SK-N-SH treated with all-trans-retinoic acid at 6 μM for 48 hours (cell line): ENCODE measurements around the gene FCAMR.

Source experiments
- ATAC-seq: fragments of 200-7000 bp; cut with Tn5 transposase; 3 replicates; pipeline ENCODE4 v1.9.1; 2020; ENCODE audit warnings: mild to moderate bottlenecking, moderate library complexity
- ARNTL ChIP-seq: fragments of 450-650 bp; formaldehyde crosslinking; IDR thresholded peaks from 2 replicates; pipeline ENCODE4 v1.5.0; 2020; ENCODE audit warnings: low read depth, mild to moderate bottlenecking, moderate library complexity, borderline replicate concordance
- CSDC2 ChIP-seq: fragments of 250-450 bp; sonication (Bioruptor Pico); IDR thresholded peaks from 2 replicates; pipeline ENCODE4 v1.5.0; 2020; ENCODE audit warnings: mild to moderate bottlenecking, moderate library complexity
- GLIS3 ChIP-seq: fragments of 250-450 bp; sonication (Bioruptor Pico); IDR thresholded peaks from 2 replicates; pipeline ENCODE4 v1.5.0; 2020; ENCODE audit warnings: mild to moderate bottlenecking, moderate library complexity
- ISL1 ChIP-seq: fragments of 250-450 bp; sonication (Bioruptor Pico); IDR thresholded peaks from 2 replicates; pipeline ENCODE4 v2.1.2; 2022; ENCODE audit warnings: mild to moderate bottlenecking, moderate library complexity
- OSR1 ChIP-seq: fragments of 250-450 bp; sonication (Bioruptor Pico); IDR thresholded peaks from 2 replicates; pipeline ENCODE4 v1.8.0; 2022; ENCODE audit warnings: moderate library complexity, mild to moderate bottlenecking, inconsistent platforms
- PPARA ChIP-seq: fragments of 250-450 bp; sonication (Bioruptor Pico); IDR thresholded peaks from 2 replicates; pipeline ENCODE4 v1.5.0; 2020; ENCODE audit warnings: mild to moderate bottlenecking, borderline replicate concordance
- RARB ChIP-seq: fragments of 250-450 bp; sonication (Bioruptor Pico); IDR thresholded peaks from 2 replicates; pipeline ENCODE4 v1.8.0; 2021; ENCODE audit warnings: mild to moderate bottlenecking, moderate library complexity
- SNAI2 ChIP-seq: fragments of 250-450 bp; sonication (Bioruptor Pico); IDR thresholded peaks from 2 replicates; pipeline ENCODE4 v1.5.0; 2020; ENCODE audit warnings: mild to moderate bottlenecking, moderate library complexity
- TOX ChIP-seq: fragments of 250-450 bp; sonication (Bioruptor Pico); IDR thresholded peaks from 2 replicates; pipeline ENCODE4 v1.8.0; 2021; ENCODE audit warnings: mild to moderate bottlenecking, moderate library complexity, borderline replicate concordance
- ZC3H10 ChIP-seq: fragments of 250-450 bp; sonication (Bioruptor Pico); IDR thresholded peaks from 2 replicates; pipeline ENCODE4 v1.5.1; 2021; ENCODE audit warnings: mild to moderate bottlenecking, moderate library complexity
- ZFP3 ChIP-seq: fragments of 250-450 bp; sonication (Bioruptor Pico); IDR thresholded peaks from 2 replicates; pipeline ENCODE4 v1.5.0; 2020; ENCODE audit warnings: mild to moderate bottlenecking, moderate library complexity
- ZFP30 ChIP-seq: fragments of 450-650 bp; formaldehyde crosslinking; IDR thresholded peaks from 2 replicates; pipeline ENCODE4 v1.5.0; 2022; ENCODE audit warnings: mild to moderate bottlenecking, moderate library complexity
- ZNF565 ChIP-seq: fragments of 450-650 bp; formaldehyde crosslinking; conservative IDR thresholded peaks from 2 replicates; pipeline ENCODE4 v1.5.0; 2020; ENCODE audit warnings: low read depth, mild to moderate bottlenecking, moderate library complexity
- ZNF70 ChIP-seq: fragments of 450-650 bp; formaldehyde crosslinking; IDR thresholded peaks from 2 replicates; pipeline ENCODE4 v1.5.0; 2020; ENCODE audit warnings: mild to moderate bottlenecking, moderate library complexity
- ZNF8 ChIP-seq: fragments of 450-650 bp; formaldehyde crosslinking; IDR thresholded peaks from 2 replicates; pipeline ENCODE4 v1.5.0; 2020; ENCODE audit warnings: mild to moderate bottlenecking, moderate library complexity
- TF ChIP-seq, protein P1 (sequence below): fragments of 250-450 bp; sonication (Bioruptor Pico); IDR thresholded peaks from 2 replicates; pipeline ENCODE4 v1.5.0; 2020; ENCODE audit warnings: mild to moderate bottlenecking, moderate library complexity
- TF ChIP-seq, protein P2 (sequence below): fragments of 250-450 bp; sonication (Bioruptor Pico); IDR thresholded peaks from 2 replicates; pipeline ENCODE4 v1.8.0; 2021; ENCODE audit warnings: low read depth, mild to moderate bottlenecking, moderate library complexity, borderline replicate concordance
- TF ChIP-seq, protein P3 (sequence below): fragments of 250-450 bp; sonication (Bioruptor Pico); IDR thresholded peaks from 2 replicates; pipeline ENCODE4 v1.8.0; 2020; ENCODE audit warnings: mild to moderate bottlenecking, moderate library complexity, borderline replicate concordance
- TF ChIP-seq, protein P4 (sequence below): fragments of 250-450 bp; sonication (Bioruptor Pico); IDR thresholded peaks from 2 replicates; pipeline ENCODE4 v1.5.1; 2021; ENCODE audit warnings: mild to moderate bottlenecking, moderate library complexity
- TF ChIP-seq, protein P5 (sequence below): fragments of 250-450 bp; sonication (Bioruptor Pico); IDR thresholded peaks from 2 replicates; pipeline ENCODE4 v1.5.1; 2020; ENCODE audit warnings: low read depth, mild to moderate bottlenecking, moderate library complexity

FCAMR gene

DNA sequence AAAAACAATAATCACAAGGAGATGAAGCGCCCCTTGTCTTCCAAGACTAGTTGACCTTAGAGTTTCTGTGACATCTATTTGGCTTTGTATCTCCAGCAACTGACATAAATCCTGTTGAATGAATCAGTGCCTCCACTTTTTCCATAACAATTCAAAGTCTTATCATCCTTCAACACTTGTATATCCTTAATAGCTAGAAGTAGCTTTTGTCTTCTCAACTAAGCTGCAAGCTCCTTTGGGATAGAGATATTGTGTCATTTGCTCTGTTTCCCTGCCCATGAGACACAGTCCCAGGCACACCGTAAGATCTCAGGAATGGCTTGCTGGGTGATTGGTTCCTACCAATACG, 29.7 kb downstream of the FCAMR start:
- no peak for TF ChIP-seq ZNF70 (CRISPR knock-in tag)
- TF ChIP-seq, protein P1, sequence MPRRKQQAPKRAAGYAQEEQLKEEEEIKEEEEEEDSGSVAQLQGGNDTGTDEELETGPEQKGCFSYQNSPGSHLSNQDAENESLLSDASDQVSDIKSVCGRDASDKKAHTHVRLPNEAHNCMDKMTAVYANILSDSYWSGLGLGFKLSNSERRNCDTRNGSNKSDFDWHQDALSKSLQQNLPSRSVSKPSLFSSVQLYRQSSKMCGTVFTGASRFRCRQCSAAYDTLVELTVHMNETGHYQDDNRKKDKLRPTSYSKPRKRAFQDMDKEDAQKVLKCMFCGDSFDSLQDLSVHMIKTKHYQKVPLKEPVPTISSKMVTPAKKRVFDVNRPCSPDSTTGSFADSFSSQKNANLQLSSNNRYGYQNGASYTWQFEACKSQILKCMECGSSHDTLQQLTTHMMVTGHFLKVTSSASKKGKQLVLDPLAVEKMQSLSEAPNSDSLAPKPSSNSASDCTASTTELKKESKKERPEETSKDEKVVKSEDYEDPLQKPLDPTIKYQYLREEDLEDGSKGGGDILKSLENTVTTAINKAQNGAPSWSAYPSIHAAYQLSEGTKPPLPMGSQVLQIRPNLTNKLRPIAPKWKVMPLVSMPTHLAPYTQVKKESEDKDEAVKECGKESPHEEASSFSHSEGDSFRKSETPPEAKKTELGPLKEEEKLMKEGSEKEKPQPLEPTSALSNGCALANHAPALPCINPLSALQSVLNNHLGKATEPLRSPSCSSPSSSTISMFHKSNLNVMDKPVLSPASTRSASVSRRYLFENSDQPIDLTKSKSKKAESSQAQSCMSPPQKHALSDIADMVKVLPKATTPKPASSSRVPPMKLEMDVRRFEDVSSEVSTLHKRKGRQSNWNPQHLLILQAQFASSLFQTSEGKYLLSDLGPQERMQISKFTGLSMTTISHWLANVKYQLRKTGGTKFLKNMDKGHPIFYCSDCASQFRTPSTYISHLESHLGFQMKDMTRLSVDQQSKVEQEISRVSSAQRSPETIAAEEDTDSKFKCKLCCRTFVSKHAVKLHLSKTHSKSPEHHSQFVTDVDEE (CRISPR knock-in tag) = no peak
- no peak for TF ChIP-seq GLIS3 (CRISPR knock-in tag)
- no peak for TF ChIP-seq RARB (CRISPR knock-in tag)
- TF ChIP-seq SNAI2 (CRISPR knock-in tag) = no peak
- TF ChIP-seq CSDC2 = no peak
- TF ChIP-seq, protein P2, sequence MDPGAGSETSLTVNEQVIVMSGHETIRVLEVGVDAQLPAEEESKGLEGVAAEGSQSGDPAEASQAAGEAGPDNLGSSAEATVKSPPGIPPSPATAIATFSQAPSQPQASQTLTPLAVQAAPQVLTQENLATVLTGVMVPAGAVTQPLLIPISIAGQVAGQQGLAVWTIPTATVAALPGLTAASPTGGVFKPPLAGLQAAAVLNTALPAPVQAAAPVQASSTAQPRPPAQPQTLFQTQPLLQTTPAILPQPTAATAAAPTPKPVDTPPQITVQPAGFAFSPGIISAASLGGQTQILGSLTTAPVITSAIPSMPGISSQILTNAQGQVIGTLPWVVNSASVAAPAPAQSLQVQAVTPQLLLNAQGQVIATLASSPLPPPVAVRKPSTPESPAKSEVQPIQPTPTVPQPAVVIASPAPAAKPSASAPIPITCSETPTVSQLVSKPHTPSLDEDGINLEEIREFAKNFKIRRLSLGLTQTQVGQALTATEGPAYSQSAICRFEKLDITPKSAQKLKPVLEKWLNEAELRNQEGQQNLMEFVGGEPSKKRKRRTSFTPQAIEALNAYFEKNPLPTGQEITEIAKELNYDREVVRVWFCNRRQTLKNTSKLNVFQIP (CRISPR knock-in tag) = no peak
- TF ChIP-seq TOX = no peak
- TF ChIP-seq, protein P3, sequence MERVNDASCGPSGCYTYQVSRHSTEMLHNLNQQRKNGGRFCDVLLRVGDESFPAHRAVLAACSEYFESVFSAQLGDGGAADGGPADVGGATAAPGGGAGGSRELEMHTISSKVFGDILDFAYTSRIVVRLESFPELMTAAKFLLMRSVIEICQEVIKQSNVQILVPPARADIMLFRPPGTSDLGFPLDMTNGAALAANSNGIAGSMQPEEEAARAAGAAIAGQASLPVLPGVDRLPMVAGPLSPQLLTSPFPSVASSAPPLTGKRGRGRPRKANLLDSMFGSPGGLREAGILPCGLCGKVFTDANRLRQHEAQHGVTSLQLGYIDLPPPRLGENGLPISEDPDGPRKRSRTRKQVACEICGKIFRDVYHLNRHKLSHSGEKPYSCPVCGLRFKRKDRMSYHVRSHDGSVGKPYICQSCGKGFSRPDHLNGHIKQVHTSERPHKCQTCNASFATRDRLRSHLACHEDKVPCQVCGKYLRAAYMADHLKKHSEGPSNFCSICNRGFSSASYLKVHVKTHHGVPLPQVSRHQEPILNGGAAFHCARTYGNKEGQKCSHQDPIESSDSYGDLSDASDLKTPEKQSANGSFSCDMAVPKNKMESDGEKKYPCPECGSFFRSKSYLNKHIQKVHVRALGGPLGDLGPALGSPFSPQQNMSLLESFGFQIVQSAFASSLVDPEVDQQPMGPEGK (CRISPR knock-in tag) = no peak
- no peak for TF ChIP-seq ZFP30
- TF ChIP-seq, protein P4, sequence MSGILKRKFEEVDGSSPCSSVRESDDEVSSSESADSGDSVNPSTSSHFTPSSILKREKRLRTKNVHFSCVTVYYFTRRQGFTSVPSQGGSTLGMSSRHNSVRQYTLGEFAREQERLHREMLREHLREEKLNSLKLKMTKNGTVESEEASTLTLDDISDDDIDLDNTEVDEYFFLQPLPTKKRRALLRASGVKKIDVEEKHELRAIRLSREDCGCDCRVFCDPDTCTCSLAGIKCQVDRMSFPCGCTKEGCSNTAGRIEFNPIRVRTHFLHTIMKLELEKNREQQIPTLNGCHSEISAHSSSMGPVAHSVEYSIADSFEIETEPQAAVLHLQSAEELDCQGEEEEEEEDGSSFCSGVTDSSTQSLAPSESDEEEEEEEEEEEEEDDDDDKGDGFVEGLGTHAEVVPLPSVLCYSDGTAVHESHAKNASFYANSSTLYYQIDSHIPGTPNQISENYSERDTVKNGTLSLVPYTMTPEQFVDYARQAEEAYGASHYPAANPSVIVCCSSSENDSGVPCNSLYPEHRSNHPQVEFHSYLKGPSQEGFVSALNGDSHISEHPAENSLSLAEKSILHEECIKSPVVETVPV (CRISPR knock-in tag) = no peak
- TF ChIP-seq PPARA (CRISPR knock-in tag) = no peak
- no peak for TF ChIP-seq ISL1 (CRISPR knock-in tag)
- no peak for TF ChIP-seq ARNTL (CRISPR knock-in tag)
- no peak for TF ChIP-seq ZNF565 (CRISPR knock-in tag)
- TF ChIP-seq, protein P5, sequence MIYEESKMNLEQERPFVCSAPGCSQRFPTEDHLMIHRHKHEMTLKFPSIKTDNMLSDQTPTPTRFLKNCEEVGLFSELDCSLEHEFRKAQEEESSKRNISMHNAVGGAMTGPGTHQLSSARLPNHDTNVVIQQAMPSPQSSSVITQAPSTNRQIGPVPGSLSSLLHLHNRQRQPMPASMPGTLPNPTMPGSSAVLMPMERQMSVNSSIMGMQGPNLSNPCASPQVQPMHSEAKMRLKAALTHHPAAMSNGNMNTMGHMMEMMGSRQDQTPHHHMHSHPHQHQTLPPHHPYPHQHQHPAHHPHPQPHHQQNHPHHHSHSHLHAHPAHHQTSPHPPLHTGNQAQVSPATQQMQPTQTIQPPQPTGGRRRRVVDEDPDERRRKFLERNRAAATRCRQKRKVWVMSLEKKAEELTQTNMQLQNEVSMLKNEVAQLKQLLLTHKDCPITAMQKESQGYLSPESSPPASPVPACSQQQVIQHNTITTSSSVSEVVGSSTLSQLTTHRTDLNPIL (CRISPR knock-in tag) = no peak
- no peak for TF ChIP-seq ZFP3
- no peak for TF ChIP-seq ZC3H10 (CRISPR knock-in tag)
- no peak for ATAC-seq

DNA sequence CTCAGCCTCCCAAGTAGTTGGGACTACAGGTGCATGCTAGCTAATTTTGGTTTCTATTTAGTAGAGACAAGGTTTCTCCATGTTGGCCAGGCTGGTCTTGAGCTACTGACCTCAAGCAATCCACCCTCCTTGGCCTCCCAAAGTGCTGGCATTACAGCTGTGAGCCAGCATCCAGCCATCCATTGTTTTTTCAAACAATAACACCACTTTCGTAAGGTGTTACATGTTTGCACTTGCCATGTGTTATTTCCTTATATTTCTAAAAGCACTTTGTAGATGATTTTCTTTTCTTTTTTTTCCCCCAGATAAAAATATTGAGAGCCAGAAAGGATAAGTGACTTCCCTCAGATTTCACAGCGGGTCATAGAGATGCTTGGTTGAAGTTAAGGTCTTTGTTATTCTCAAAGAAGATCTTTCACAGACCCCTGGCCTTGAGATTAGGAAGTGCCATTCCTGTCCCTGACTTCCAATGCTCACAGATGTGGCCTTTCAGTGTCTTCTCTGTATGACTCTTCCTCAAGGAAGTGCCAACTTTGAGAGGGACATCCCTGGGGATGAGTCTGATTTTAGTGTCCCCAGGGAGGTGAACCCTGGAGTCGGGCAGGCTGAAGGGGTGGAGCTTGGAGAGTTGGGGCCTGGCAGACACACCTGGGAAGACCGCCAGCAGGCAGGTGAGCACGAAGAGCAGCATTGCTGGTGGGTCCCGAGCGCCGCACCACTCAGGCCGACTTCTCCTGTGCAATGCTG, 30.2 kb downstream of the FCAMR start:
- ATAC-seq = no peak
- no peak for TF ChIP-seq PPARA (CRISPR knock-in tag)
- TF ChIP-seq SNAI2 (CRISPR knock-in tag) = no peak
- TF ChIP-seq, protein P1 (CRISPR knock-in tag) = no peak
- TF ChIP-seq CSDC2 = no peak
- TF ChIP-seq, protein P4 (CRISPR knock-in tag) = no peak
- TF ChIP-seq ZFP30 = no peak
- TF ChIP-seq TOX = no peak
- TF ChIP-seq, protein P3 (CRISPR knock-in tag) = no peak
- TF ChIP-seq ISL1 (CRISPR knock-in tag) = no peak
- no peak for TF ChIP-seq ZNF8 (CRISPR knock-in tag)
- no peak for TF ChIP-seq ZC3H10 (CRISPR knock-in tag)
- no peak for TF ChIP-seq ARNTL (CRISPR knock-in tag)
- TF ChIP-seq ZNF70 (CRISPR knock-in tag) = no peak
- no peak for TF ChIP-seq OSR1 (CRISPR knock-in tag)
- TF ChIP-seq GLIS3 (CRISPR knock-in tag) = no peak
